H9 (cell line): Measurements from ENCODE around the gene ANKRD29. TPM values are rescaled to one million over a fixed set of nuclear protein-coding genes. Genes with fewer than 3 reads are reported as not detected.

Experiments used
- DNase-seq: peaks from one replicate; pipeline ENCODE4 v3.0.0-alpha.2; 2017
- H2AFZ ChIP-seq: one replicate; pipeline ENCODE4 v1.6.1; 2013; ENCODE audit warnings: mild to moderate bottlenecking, low read length, control low read depth, moderate library complexity
- H2AK5ac ChIP-seq: 2 replicates; pipeline ENCODE4 v1.6.1; 2013; ENCODE audit warnings: low read length, control low read depth, mixed read lengths; ENCODE audit not compliant: insufficient read length
- H2BK120ac ChIP-seq: one replicate; pipeline ENCODE4 v1.6.1; 2013; ENCODE audit warnings: low read depth, mild to moderate bottlenecking, low read length, control low read depth, inconsistent platforms; ENCODE audit not compliant: poor library complexity, severe bottlenecking
- H2BK12ac ChIP-seq: 2 replicates; pipeline ENCODE4 v1.6.1; 2013; ENCODE audit warnings: low read length, control low read depth, mixed read lengths, low read depth; ENCODE audit not compliant: insufficient read length
- H2BK15ac ChIP-seq: 2 replicates; pipeline ENCODE4 v1.6.1; 2013; ENCODE audit warnings: low read depth, low read length, control low read depth
- H2BK20ac ChIP-seq: one replicate; pipeline ENCODE4 v1.6.1; 2013; ENCODE audit warnings: low read depth, mild to moderate bottlenecking, low read length, control low read depth, inconsistent platforms; ENCODE audit not compliant: poor library complexity, severe bottlenecking
- H2BK5ac ChIP-seq: 2 replicates; pipeline ENCODE4 v1.6.1; 2013; ENCODE audit warnings: low read length, control low read depth, mixed read lengths; ENCODE audit not compliant: insufficient read length
- H3K14ac ChIP-seq: 2 replicates; pipeline ENCODE4 v1.6.1; 2013; ENCODE audit warnings: low read length, control low read depth; ENCODE audit not compliant: insufficient read depth
- H3K18ac ChIP-seq: 2 replicates; pipeline ENCODE4 v1.6.1; 2013; ENCODE audit warnings: low read depth, mild to moderate bottlenecking, mixed read lengths, low read length, control low read depth; ENCODE audit not compliant: insufficient read length
- H3K23ac ChIP-seq: 2 replicates; pipeline ENCODE4 v1.6.1; 2013; ENCODE audit warnings: low read length, control low read depth, mixed read lengths, low read depth; ENCODE audit not compliant: insufficient read length
- H3K23me2 ChIP-seq: 2 replicates; pipeline ENCODE4 v1.6.1; 2013; ENCODE audit warnings: low read depth, mild to moderate bottlenecking, mixed read lengths, low read length, control low read depth; ENCODE audit not compliant: insufficient read length, poor library complexity, severe bottlenecking
- H3K27ac ChIP-seq: 2 replicates; pipeline ENCODE4 v1.5.1; 2013; ENCODE audit warnings: low read length, control low read depth, mixed read lengths, low read depth; ENCODE audit not compliant: insufficient read length
- H3K27me3 ChIP-seq: 2 replicates; pipeline ENCODE4 v1.6.1; 2013; ENCODE audit warnings: low read length, control low read depth, inconsistent platforms; ENCODE audit not compliant: insufficient read depth
- H3K4ac ChIP-seq: 2 replicates; pipeline ENCODE4 v1.6.1; 2013; ENCODE audit warnings: low read depth, mild to moderate bottlenecking, control low read depth, inconsistent platforms, low read length, moderate library complexity
- H3K4me1 ChIP-seq: 2 replicates; pipeline ENCODE4 v1.6.1; 2013; ENCODE audit warnings: low read length, control low read depth, inconsistent platforms; ENCODE audit not compliant: insufficient read depth
- H3K4me2 ChIP-seq: 2 replicates; pipeline ENCODE4 v1.6.1; 2013; ENCODE audit warnings: low read length, control low read depth, mixed read lengths; ENCODE audit not compliant: insufficient read length, insufficient read depth
- H3K56ac ChIP-seq: 2 replicates; pipeline ENCODE4 v1.6.1; 2013; ENCODE audit warnings: low read depth, mild to moderate bottlenecking, mixed read lengths, low read length, control low read depth; ENCODE audit not compliant: insufficient read length
- H3K79me1 ChIP-seq: 2 replicates; pipeline ENCODE4 v1.6.1; 2013; ENCODE audit warnings: low read depth, mild to moderate bottlenecking, moderate library complexity, low read length, control low read depth, inconsistent platforms; ENCODE audit not compliant: insufficient read depth, poor library complexity, severe bottlenecking
- H3K79me2 ChIP-seq: 2 replicates; pipeline ENCODE4 v1.6.1; 2013; ENCODE audit warnings: low read length, control low read depth, inconsistent platforms; ENCODE audit not compliant: insufficient read depth
- H3K9ac ChIP-seq: 2 replicates; pipeline ENCODE4 v1.6.1; 2013; ENCODE audit warnings: low read length, control low read depth, mixed read lengths; ENCODE audit not compliant: insufficient read length; ENCODE audit errors: extremely low read depth
- H3K9me3 ChIP-seq: one replicate; pipeline ENCODE4 v1.6.1; 2013; ENCODE audit warnings: low read depth, low read length, inconsistent platforms; ENCODE audit not compliant: control insufficient read depth
- H3T11ph ChIP-seq: one replicate; pipeline ENCODE4 v1.6.1; 2013; ENCODE audit warnings: mild to moderate bottlenecking, low read length, control low read depth, inconsistent platforms
- H4K20me1 ChIP-seq: one replicate; pipeline ENCODE4 v1.6.1; 2013; ENCODE audit not compliant: control insufficient read depth, insufficient read length, insufficient read depth
- H4K5ac ChIP-seq: 2 replicates; pipeline ENCODE4 v1.6.1; 2013; ENCODE audit warnings: low read depth, mild to moderate bottlenecking, mixed read lengths, low read length, control low read depth; ENCODE audit not compliant: insufficient read length
- H4K8ac ChIP-seq: replicated peaks from 2 replicates; pipeline ENCODE4 v1.6.1; 2013; ENCODE audit warnings: low read length, control low read depth, mixed read lengths, low read depth; ENCODE audit not compliant: insufficient read length
- H4K91ac ChIP-seq: 2 replicates; pipeline ENCODE4 v1.6.1; 2013; ENCODE audit warnings: low read depth, mild to moderate bottlenecking, moderate library complexity, mixed read lengths, low read length, control low read depth; ENCODE audit not compliant: insufficient read length
- H3K27ac Mint-ChIP-seq, 3 experiments: 2 replicates in 2 of 3; 3 replicates in 1 of 3; pipeline ENCODE4 v1.8.0; 2020 to 2021; ENCODE audit warnings: mixed read lengths in 3 of 3, mild to moderate bottlenecking in 1 of 3, moderate library complexity in 1 of 3
- H3K27me3 Mint-ChIP-seq: 2 replicates; pipeline ENCODE4 v1.8.0; 2021; ENCODE audit warnings: low read depth, mild to moderate bottlenecking, moderate library complexity, mixed read lengths
- H3K36me3 Mint-ChIP-seq, 3 experiments: 2 replicates in 2 of 3; 3 replicates in 1 of 3; pipeline ENCODE4 v1.8.0; 2020 to 2021; ENCODE audit warnings: low read depth in 3 of 3, mixed read lengths in 3 of 3; ENCODE audit not compliant: insufficient read depth in 1 of 3
- H3K4me1 Mint-ChIP-seq, 2 experiments: 2 replicates each; pipeline ENCODE4 v1.8.0; 2020; ENCODE audit warnings: mixed read lengths in 2 of 2
- H3K4me3 Mint-ChIP-seq, 2 experiments: 2 replicates in 1 of 2; 3 replicates in 1 of 2; pipeline ENCODE4 v1.8.0; 2020 to 2021; ENCODE audit warnings: mild to moderate bottlenecking in 2 of 2, mixed read lengths in 2 of 2, moderate library complexity in 1 of 2
- H3K9me3 Mint-ChIP-seq, 2 experiments: 2 replicates in 1 of 2; 3 replicates in 1 of 2; pipeline ENCODE4 v1.8.0; 2020; ENCODE audit warnings: mild to moderate bottlenecking in 2 of 2, mixed read lengths in 2 of 2, moderate library complexity in 1 of 2
- WGBS: extraction: QIAGEN DNeasy Blood & Tissue Kit; methylation state at CpG from one replicate; pipeline ENCODE4 v1.1.7; 2013; ENCODE audit warnings: missing lambda C conversion rate, low lambda C conversion rate, mixed read lengths; ENCODE audit not compliant: insufficient read length; ENCODE audit errors: extremely low coverage; 5-methylcytosine and 5-hydroxymethylcytosine counted together
- total RNA-seq: library from RNA; stranded (reverse); gene quantifications from 2 replicates; pipeline ENCODE4 v1.2.1, GENCODE V29; 2021
- TF ChIP-seq, protein P1 (sequence below): fragments of 200-600 bp; sonication (generic); conservative IDR thresholded peaks from 3 replicates; pipeline ENCODE4 v1.8.0; 2021; ENCODE audit warnings: antibody characterized with exemption, mild to moderate bottlenecking

ANKRD29 gene
- total RNA-seq, 1 experiment from 2014 or later, result 2.1 TPM

- Histone ChIP-seq H3K27me3 (no peaks in the 10 kb centered on the region; the same call in 1 of the 2 replicates), H3K4me2 (peak overlapping the region; percentile 89), H2BK120ac (no peak overlapping the region), H3K9me3 (no peaks in the 10 kb centered on the region), H3K9ac (peak overlapping the region; percentile 68), H3K14ac (peak overlapping the region; percentile 75), H3K79me1 (no peaks in the 10 kb centered on the region), H4K91ac (no peak overlapping the region), H3K23me2 (peaks cover 11% of the 10 kb centered on the region), H2AK5ac (no peak overlapping the region), H3K23ac (no peak overlapping the region), H4K8ac (no peak overlapping the region), H3K79me2 (no peaks in the 10 kb centered on the region), H3K56ac (no peak overlapping the region), H2AFZ (no peak overlapping the region), H4K20me1 (no peaks in the 10 kb centered on the region), H3K27ac (no peak overlapping the region), H3K4me1 (peaks cover 7% of the 10 kb centered on the region; the same call in 1 of the 2 replicates), H3K4ac (no peak overlapping the region), H2BK5ac (no peak overlapping the region), H3T11ph (no peak overlapping the region), H2BK20ac (no peak overlapping the region), H4K5ac (no peak overlapping the region), H3K18ac (peak overlapping the region; percentile 58), H2BK15ac (no peak overlapping the region), H2BK12ac (no peak overlapping the region)
- H3K36me3 Mint-ChIP-seq, result no peaks in the 10 kb centered on the region
- H3K9me3 Mint-ChIP-seq, result no peaks in the 10 kb centered on the region
- TF ChIP-seq, protein P1, sequence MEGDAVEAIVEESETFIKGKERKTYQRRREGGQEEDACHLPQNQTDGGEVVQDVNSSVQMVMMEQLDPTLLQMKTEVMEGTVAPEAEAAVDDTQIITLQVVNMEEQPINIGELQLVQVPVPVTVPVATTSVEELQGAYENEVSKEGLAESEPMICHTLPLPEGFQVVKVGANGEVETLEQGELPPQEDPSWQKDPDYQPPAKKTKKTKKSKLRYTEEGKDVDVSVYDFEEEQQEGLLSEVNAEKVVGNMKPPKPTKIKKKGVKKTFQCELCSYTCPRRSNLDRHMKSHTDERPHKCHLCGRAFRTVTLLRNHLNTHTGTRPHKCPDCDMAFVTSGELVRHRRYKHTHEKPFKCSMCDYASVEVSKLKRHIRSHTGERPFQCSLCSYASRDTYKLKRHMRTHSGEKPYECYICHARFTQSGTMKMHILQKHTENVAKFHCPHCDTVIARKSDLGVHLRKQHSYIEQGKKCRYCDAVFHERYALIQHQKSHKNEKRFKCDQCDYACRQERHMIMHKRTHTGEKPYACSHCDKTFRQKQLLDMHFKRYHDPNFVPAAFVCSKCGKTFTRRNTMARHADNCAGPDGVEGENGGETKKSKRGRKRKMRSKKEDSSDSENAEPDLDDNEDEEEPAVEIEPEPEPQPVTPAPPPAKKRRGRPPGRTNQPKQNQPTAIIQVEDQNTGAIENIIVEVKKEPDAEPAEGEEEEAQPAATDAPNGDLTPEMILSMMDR, result no peak
- H3K4me3 Mint-ChIP-seq, result peak overlapping the region; percentile 64 to 81
- no peak overlapping the region for H3K27ac Mint-ChIP-seq
- peaks cover 26% of the 10 kb centered on the region for H3K27me3 Mint-ChIP-seq
- WGBS, result no CpG with 5 or more reads among the region's 9 CpGs
- peaks cover 21 to 30% of the 10 kb centered on the region in 2 experiments for H3K4me1 Mint-ChIP-seq
- no peak for DNase-seq
Observed at GRCh38 chr18:23661735-23662308, 889 bp downstream of the ANKRD29 start.
